GM06990 (cell line): ENCODE measurements around the gene LARP1.

Experiments used
- DNase-seq: peaks from one replicate; pipeline ENCODE4 v3.0.0-alpha.2; 2011; ENCODE audit not compliant: insufficient read length; ENCODE audit errors: extremely low read depth
- H3K27me3 ChIP-seq: replicated peaks from 2 replicates; pipeline ENCODE4 v1.6.0; 2011; ENCODE audit warnings: low read length; ENCODE audit not compliant: control insufficient read depth, insufficient read depth
- H3K36me3 ChIP-seq: 2 replicates; pipeline ENCODE4 v1.5.1; 2011; ENCODE audit warnings: low read length; ENCODE audit not compliant: control insufficient read depth, insufficient read depth
- H3K4me3 ChIP-seq: replicated peaks from 2 replicates; pipeline ENCODE4 v1.5.1; 2011; ENCODE audit warnings: low read depth, mild to moderate bottlenecking, control low read depth, low read length
- TF ChIP-seq, protein P1 (sequence below): IDR thresholded peaks from 2 replicates; pipeline ENCODE4 v1.5.1; 2011; ENCODE audit warnings: low read length, control low read depth, mild to moderate bottlenecking, inconsistent platforms; ENCODE audit not compliant: insufficient read depth, poor library complexity, severe bottlenecking

Gene LARP1

DNA sequence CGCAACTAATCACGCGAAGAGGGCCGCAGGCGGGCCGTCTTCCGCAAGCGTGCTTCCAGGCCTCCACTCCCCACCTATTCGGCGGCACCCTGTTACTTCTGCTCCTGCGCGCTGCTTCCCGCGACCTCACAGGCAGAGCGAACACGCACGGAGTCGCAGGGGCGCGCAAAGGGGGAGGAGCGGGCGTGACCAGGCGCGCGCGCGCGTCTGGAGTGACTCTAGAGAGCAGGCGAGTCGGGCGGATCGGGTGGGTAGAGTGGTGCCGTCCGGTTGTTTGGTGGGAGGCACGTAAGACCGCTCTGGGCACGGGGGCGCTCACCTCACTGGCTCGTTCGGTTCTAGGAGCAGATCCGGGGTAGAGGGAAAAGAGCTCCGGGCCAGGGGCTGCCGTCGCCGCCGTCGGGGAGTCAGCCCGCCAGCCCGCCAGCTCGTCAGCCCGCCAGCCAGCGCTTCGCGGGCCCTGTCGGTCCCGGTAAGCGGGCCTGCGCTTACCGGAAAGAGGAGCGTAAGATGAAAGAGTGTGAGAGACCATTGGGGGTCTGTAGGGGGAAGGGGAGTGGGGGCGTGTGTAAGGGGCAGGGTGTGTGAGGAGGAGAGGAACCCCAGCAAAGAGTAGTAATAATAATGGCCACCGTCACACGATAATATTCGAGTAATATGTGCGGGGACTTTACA, 103.3 kb downstream of the LARP1 start, which contains the start of gene CNOT8:
CNOT8 (plus strand) TSS at position 331 of the 675 bp plus-strand sequence. CDS start 4,652 bp downstream, outside the sequence.
- peaks cover 3% of the 10 kb centered on the region; the same call in 1 of the 2 replicates for H3K36me3 ChIP-seq
- H3K4me3 ChIP-seq = peak within 1 kb of the TSS; percentile 68
- TF ChIP-seq, protein P1, sequence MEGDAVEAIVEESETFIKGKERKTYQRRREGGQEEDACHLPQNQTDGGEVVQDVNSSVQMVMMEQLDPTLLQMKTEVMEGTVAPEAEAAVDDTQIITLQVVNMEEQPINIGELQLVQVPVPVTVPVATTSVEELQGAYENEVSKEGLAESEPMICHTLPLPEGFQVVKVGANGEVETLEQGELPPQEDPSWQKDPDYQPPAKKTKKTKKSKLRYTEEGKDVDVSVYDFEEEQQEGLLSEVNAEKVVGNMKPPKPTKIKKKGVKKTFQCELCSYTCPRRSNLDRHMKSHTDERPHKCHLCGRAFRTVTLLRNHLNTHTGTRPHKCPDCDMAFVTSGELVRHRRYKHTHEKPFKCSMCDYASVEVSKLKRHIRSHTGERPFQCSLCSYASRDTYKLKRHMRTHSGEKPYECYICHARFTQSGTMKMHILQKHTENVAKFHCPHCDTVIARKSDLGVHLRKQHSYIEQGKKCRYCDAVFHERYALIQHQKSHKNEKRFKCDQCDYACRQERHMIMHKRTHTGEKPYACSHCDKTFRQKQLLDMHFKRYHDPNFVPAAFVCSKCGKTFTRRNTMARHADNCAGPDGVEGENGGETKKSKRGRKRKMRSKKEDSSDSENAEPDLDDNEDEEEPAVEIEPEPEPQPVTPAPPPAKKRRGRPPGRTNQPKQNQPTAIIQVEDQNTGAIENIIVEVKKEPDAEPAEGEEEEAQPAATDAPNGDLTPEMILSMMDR = no peak
- no peaks in the 10 kb centered on the region for H3K27me3 ChIP-seq
- peak; percentile 98 for DNase-seq

- Histone ChIP-seq H3K36me3 (peaks cover 3% of the 10 kb centered on the region), H3K4me3 (peak overlapping the region; percentile 68), H3K27me3 (no peaks in the 10 kb centered on the region)
- TF ChIP-seq, protein P1 = no peak
- DNase-seq = peak; percentile 29
Observed at GRCh38 chr5:154858972-154859871, 104.0 kb downstream of the LARP1 start.

GRCh38 chr5:154860123-154860522, 104.9 kb downstream of the LARP1 start:
- DNase-seq = no peak
- Histone ChIP-seq H3K4me3 (peak overlapping the region; percentile 68), H3K36me3 (peaks cover 3% of the 10 kb centered on the region), H3K27me3 (no peaks in the 10 kb centered on the region)
- TF ChIP-seq, protein P1 = no peak

DNA sequence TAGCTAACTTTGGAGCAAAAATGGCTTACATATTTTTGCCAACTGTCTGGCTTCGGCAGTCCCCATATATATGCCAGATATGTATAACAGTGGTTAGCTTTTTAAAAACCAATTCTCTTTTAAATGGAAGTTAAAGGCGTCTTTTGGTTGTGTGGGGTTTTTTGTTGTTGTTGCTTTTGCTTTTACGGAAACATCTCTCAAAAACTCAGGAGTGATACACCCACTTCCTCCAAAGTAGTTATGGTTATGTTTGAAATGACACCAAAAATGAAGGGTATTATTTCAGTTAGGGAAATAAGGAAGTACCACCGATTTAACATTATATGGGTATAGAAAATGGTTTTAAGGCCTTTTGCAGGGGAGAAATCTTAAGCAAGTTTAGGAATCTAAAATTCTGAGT, 105.6 kb downstream of the LARP1 start:
- H3K27me3 ChIP-seq = no peaks in the 10 kb centered on the region
- peak overlapping the region; percentile 68 for H3K4me3 ChIP-seq
- H3K36me3 ChIP-seq = peaks cover 3% of the 10 kb centered on the region
- TF ChIP-seq, protein P1 = no peak
- no peak for DNase-seq

GRCh38 chr5:154861946-154862345, 106.8 kb downstream of the LARP1 start:
- Histone ChIP-seq H3K4me3 (no peak overlapping the region), H3K27me3 (no peaks in the 10 kb centered on the region), H3K36me3 (peaks cover 6% of the 10 kb centered on the region)
- no peak for DNase-seq
- TF ChIP-seq, protein P1 = no peak
